Measurements from ENCODE around the gene DKK2.

DNA sequence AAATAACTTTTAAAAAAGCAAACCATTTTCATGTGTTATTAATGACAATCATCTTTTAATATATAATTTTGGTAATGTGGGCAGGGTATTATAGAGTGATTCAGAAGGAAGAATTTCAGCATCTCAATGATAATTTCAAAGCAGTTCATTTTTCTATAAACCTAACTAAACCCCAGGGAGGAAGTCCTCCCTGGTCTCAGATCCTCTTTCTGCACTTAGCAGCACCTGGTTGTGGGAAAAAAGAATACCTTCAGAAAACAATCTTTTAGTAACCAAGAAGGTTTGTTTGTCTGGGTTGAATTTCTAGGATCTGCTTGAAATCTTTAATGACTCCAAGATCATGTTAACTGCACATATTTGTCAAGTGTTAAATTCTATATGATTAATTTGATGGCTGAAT lies 29.9 kb downstream of the DKK2 start:
- TF ChIP-seq EZH2 (IDR thresholded peaks at IDR 0.05; ENCODE audit: borderline replicate concordance, low read length) = no peak
- no peak for TF ChIP-seq CTCF (IDR thresholded peaks at IDR 0.05; ENCODE audit: low read length)
